GM18870 (cell line): ENCODE measurements around the gene VPS13D.

Experiments
- ATAC-seq: cut with Tn5 transposase; IDR thresholded peaks from one replicate; pipeline ENCODE4 v1.9.1; 2021; ENCODE audit warnings: moderate library complexity; ENCODE audit not compliant: unreplicated experiment

The VPS13D gene

DNA sequence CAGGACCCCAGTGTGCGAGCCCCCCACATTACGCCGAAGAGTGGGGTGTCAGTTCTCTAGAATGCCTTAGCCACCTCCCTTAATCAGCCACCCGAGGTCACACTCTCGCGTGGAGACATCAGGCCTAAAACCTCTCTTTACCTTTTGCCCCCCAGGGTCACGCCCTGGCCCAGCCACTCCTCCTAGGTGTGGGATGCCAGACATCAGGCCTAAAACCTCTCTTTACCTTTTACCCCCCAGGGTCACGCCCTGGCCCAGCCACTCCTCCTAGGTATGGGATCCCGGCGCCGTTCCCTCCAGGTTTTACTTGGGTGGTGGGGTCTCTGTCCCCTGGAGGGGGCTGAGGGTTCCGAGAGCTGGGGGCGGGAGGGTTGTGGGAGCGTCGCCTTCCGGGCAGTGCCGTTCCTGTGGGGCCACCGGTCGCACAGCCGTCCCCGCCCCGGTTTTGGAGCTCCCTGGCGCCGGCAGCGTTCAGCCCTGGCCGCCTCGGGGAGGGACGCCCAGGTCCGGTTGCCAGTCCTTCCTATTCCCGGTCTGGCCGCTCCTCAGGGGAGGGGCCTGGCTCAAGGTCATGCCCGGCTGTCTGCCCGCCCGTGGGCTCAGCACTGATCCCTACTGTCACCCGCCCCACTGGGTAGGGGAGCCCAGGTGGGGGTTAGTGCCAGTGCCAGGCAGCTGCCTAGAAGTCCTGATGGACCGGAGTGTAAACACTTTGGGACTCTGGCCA is 882 bp downstream of the VPS13D start:
- ATAC-seq, result no peak

DNA sequence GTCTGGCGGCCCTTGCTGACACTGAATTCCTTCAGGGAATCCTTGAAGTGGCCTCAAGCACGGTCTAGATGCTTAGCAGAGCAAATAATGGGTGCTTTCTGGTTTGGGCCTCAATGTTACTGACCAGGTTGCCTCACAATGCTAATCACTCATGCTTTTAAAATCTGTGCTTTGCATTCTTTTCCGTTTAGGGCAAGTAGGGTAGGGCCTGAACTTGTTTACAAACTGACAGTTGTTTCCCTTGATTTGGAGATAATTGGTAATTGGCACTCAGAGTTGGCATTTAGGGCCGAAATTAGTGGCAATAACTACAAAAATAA is 1.4 kb downstream of the VPS13D start:
- ATAC-seq, result no peak

DNA sequence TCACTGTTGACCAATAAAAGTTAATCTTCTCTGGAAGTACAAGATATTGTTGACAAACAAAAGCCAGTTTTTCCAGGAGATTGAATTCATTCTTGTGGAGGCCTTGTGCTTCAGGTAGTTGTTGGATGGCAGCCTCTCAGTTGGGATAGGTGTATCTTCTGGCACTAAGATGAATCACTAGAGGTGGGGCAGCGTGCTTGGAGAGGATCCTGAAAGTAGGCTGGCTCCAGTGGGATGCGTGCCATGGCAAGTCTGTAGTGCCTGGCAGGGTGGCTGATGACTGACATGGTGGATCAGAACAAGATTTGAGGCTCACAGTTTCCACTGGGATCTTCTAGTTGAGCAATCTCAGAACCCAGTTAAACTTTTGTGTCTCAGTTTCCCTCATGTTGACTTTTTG is 2.4 kb downstream of the VPS13D start:
- ATAC-seq, result no peak

DNA sequence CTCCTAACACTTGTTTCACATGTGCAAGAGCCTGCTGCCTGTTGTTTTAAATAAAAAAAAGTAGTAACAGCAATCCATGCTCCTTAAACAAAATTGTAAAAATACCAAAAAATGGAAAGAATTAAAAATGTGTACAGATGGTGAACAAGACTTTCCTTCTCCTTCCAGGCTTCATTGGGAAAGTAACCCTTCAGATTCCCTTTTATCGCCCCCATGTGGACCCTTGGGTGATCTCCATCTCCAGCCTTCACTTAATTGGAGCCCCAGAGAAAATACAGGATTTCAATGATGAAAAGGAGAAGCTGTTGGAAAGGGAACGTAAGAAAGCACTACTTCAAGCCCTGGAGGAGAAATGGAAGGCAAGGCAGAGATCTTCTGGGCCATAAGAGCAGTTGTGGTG is 14.2 kb downstream of the VPS13D start:
- ATAC-seq, result no peak

DNA sequence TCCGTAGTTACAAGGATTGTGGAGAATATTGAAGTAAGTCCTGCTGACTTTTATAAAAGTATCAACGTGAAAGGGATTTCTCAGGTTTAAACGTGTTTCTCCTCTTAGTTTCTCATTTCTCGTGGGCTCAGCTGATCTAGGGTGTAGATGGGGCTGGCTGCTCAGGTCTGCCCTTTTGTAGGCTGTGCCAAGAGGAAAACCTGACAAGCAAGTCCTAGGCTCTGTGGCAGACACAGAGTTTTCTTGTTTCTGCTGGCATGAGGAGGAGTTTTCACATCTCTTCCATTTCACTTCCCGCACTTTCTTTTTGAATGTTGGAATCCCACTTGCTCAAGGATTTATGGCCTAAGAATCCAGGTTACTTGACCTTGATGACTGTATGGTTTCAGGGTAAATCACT is 14.8 kb downstream of the VPS13D start:
- ATAC-seq, result no peak

DNA sequence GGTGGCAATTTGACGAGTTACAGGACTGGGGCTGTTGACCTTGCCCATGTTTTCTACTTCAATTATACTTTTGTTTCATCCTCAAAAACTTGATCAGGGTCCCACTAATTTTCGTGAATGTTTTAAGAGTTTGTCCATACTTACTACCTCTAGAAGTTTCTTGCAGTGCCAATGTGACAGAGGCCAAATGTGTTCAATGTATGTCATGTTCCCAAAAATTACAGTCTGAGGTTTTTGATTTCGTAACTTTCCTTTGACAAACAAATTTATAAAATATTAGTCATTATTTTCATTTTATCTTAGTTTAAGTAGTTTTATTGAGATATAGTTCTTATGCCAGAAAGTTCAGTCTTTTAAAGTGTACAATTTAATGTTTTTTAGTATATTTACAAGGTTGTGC is 15.3 kb downstream of the VPS13D start:
- no peak for ATAC-seq

DNA sequence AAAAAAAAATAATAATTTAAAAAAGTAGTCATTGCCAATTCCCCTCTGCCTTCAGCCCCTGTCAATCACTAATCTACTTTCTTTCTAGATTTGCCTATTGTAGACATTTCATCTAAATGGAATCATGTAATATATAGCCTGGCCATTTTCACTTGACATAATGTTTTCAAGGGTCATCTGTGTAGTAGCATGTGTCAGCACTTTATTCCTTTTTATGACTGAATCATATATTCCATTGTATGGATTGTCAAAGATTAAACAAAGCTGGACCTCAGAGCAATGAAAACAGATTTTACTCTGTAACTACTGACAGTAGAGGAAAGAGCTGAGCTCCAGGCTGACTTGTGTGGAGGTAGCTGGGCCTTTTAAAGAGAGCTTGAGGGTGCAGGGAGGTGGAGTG is 15.9 kb downstream of the VPS13D start:
- ATAC-seq, result no peak

DNA sequence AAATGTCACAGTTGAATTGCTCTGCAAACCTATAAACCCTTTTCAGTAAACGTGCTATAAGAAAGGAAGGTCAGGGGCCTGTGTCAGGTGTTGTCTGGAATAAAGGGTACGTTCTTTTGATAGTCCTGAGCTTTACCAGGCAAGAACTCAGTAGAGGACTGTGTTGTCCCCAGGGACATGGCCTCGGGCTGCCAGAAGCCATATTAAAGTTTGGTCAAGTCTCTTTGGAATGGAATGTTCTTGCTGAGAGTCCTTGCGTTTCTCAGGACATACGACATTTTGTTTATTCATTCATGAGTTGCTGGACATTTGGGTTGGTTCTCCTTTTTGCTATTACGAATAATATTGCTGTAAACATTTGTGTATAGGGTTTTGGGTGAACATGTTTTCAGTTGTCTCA is 16.8 kb downstream of the VPS13D start:
- ATAC-seq, result no peak

DNA sequence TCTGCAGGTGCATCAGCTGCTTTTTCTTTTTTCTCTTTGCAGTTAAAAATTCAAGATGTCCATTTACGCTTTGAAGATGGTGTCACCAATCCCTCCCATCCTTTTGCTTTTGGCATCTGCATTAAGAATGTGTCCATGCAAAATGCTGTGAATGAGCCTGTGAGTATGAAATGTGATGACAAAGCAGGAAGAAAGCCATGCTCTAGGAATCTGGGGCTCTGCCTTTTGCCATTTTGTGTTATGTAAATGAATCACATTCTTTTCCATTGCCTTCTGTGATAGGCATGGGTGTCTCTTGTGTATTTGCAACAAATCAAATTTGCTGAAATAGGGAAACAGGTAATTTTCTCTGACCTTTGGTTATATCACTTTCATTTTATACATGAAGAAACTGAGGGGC is 19.4 kb downstream of the VPS13D start:
- ATAC-seq, result no peak

DNA sequence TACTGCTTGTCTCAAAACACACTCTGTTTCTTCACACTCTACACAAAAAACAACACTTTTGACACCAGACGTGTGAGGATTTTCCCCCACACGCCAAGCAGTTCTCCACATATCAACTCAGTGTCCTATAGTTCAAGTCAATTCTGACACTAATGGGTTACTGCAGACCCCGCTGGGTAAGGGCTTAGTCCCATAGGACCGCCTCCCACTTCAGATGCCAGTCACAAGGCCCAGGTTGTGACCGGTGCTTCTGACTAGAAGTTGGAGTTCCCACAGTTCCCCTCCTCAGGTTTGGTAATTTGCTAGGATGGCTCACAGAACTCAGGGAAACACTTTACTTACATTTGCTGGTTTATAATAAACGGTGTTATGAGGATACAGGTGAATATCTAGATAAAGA is 19.9 kb downstream of the VPS13D start:
- ATAC-seq, result no peak

DNA sequence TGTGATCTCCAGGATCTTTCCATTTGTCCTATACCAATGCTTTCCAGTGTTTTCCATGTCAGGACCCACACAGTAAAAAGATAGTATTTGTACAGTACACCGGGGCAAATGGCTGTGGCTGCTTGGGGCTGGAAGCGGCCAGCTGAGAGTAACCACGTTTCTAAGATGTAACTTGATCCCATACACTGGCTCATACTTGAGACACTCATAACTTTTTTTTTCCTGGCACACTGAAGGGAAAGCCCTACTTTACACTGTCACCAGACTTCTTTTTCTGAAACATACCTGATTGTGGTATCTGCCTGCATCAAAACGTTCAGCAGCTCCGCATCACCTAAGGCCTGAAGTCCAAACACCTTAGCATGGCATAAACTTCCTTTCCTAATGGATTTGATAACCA is 21.6 kb downstream of the VPS13D start:
- ATAC-seq, result no peak

DNA sequence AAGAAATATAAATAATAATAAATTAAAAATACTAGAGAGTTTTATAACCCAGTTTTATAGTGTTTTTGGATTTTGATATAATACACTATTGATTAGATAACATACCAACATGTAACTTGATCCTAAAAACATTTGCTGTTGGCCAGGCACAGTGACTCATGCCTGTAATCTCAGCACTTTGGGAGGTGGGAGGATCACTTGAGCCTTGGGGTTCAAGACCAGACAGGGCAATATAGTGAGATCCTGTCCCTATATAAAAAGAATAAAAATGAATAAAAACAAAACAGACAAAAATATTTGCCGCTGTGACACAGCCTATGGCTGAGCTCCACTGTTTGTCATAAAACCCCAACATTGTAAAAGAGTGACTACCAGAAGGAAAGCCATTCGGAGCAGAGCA is 26.1 kb downstream of the VPS13D start:
- no peak for ATAC-seq

DNA sequence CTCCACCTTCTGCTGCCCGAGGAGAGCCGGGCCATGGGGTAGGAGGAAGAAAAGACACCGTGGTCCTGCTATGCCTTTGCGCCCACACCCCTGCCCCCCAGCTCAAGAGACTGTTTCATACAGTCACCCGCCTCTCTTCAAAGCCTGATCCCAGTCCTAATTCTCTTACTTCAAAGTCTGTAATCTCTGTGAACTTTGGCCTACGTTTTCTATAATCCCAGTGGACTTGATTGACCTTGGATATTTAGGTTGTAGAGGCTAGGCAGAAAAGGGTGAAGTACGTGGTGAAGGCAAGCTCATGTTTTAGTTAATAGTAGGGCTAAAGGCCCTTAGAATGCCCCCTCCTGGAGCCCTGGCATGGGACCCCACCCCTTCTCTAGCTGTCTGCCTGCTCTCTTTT is 28.4 kb downstream of the VPS13D start:
- ATAC-seq, result no peak

DNA sequence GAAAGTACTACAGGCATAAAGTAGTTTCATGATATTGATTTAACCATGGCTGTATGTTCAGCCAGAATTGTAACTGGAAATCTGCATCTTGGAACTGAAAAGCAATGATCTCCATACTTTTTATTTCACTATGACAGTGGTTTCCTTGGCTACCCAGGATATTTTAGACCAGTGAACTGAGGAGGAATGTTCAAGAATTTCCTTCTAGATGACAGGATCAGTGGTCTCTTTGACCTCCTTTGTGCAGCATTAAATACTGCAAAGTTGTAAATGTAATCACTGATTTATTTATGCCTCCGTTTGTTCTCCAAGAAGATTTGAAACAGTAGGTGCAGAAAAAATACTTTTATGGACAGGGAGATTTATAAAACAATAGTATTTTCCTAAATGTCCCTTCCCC is 39.5 kb downstream of the VPS13D start:
- ATAC-seq, result no peak

DNA sequence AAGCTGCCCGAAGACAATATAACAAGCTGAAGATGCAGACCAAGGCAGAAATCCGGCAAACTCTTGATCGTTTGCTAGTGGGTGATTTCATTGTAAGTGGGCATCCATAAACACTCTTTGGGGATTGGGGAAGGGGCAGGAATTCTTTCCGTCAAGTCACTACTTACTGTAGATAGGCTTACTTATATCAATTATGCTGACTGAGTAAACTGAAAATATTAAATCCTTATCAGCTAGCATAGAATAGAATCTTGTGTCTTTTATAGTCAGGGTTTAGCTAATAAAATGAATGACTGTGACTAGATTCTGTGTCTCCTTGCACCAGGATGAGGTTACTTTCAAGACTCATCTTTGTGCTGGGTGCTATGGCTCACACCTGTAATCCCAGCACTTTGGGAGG is 41.2 kb downstream of the VPS13D start:
- ATAC-seq, result no peak

DNA sequence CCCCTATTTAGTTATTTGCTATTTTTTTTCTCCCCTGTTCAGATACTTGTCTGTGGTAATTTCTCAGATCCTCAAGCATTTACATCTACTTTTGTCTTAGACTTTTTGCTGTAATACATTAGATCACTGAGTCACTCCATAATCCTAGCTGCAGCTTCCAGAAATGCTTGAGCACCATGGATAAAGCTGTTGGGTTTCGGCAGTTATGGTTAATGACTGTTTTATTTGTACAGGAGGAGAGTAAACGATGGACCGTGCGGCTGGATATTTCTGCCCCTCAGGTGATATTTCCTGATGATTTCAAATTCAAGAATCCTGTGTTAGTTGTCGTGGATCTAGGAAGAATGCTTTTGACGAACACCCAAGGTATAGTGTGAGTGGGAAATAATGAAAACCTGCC is 42.9 kb downstream of the VPS13D start:
- ATAC-seq, result no peak

DNA sequence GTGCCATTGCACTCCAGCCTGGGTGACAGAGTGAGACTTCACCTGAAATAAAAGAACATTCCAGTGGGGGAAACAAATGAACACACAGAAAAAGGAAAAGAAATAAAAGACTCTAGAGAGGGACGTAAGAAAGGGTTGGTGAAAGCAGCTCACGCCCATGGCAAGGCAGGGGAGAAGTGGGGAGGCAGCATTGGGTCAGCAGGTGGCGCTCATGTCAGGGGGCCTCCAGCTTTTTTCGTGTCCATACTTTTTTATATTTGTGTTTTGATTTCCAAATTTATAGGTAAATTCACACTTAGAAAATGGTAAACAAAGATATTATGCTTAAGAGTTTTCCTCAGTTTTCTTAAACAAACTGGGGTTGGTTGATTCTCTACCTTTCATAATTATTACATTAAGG is 45.5 kb downstream of the VPS13D start:
- no peak for ATAC-seq

DNA sequence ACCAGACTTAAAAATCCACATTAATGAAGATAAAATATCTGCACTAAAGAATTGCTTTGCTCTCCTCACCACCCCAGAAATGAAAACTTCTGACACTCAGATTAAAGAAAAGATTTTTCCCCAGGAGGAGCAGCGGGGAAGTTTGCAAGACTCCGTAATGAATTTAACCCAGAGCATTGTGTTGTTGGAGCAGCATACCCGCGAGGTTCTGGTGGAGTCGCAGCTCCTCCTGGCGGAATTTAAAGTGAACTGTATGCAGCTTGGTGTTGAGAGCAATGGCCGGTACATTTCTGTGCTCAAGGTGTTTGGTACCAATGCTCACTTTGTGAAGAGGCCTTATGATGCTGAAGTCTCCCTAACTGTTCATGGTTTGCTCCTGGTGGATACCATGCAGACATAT is 46.4 kb downstream of the VPS13D start:
- ATAC-seq, result no peak

DNA sequence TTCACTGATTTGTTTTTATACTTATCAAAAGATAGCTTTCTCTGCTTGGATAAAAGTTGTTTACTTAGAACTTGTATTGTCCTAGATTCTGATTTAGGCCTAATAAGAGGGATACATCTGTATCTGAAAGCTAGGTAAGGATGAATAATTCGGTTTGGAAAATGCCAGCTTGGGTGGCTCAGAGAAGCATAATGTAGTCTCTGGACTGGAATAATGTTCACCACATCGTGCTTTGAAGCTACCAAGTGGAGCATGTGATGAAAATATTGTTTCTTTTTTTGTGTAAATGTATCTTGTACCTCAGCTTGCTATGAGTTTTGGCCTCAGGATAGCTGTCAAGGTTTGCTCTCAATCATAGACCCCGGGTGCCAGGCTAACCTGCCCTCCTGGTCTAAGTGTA is 49.2 kb downstream of the VPS13D start:
- no peak for ATAC-seq

DNA sequence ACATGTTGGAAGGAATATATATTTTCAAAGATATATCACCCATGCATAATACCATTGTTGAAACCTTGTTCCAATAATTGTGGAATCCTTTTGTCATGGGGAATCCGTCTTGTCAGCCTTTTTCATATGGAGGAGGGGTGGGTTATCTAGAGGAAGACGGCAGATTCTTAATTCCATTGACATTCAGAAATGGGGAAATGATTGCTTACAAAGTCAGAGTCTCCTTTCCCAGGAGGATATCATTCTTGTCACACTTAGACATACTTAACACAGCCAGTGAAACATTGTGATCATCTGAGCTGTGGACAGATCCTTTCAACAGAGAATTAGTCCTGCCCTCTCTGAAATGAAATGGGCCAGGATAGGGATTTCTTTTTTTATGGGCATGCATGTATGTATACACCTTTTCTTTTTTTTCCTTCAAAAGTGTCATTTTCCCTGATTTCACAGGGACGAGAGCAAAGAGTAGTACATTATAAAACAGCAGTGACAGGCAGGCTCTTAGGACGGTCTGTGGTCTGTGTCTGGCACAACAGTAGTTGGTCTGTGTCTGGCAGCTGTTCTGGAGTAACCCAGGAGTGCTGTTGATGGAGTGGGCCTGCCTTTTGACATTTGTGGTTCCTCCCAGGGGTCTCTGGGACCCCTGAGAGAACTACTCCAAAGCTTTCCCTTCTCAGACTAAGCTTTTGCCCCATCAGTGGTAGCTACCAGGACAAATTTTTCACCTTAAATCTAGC is 50.1 kb downstream of the VPS13D start:
- no peak for ATAC-seq

DNA sequence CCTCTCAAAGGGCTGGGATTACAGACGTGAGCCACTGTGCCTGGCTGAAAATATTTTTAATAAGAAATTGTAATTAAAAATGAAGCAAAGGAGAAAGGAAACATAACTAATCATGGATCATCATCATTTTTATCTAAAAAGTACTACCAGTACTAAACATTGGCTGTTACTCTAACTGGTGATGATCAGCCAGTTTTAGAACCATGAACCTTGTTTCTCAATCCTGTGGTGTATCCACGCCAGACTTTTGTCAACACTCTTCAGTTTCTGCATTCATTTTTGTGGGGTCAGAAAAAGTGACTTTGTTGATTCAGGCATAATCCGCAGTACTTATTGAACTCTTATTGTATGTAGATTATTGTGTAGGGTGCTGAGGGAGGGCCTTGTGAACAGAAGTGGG is 52.3 kb downstream of the VPS13D start:
- no peak for ATAC-seq

DNA sequence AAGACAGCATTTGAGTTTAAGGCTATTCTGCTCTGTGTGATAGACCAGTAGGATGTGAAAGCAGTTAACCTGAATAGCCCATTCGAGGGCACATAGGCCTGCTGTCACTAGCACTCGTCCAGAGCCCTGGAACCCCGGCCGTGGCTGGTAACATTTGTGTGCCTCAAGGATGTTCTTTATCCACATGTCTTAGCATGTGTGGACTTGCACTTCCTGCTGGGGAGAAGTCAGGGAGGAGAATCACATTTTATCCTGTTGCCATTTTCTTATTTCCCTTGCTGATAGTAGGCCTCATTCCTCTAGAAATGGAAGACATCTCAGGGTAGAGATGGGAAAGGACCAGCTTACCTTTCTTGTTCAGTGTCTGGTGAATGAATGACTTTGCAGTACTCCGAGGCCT is 54.7 kb downstream of the VPS13D start:
- no peak for ATAC-seq
